ENCODE data around the gene C1orf210. TPM values are rescaled to one million over a fixed set of nuclear protein-coding genes. Genes with fewer than 3 reads are reported as not detected.

The C1orf210 gene
- total RNA-seq, 3 donors from 2014 or later (not counting 1 experiment from before 2014, with no cell fraction given) = not detected

DNA sequence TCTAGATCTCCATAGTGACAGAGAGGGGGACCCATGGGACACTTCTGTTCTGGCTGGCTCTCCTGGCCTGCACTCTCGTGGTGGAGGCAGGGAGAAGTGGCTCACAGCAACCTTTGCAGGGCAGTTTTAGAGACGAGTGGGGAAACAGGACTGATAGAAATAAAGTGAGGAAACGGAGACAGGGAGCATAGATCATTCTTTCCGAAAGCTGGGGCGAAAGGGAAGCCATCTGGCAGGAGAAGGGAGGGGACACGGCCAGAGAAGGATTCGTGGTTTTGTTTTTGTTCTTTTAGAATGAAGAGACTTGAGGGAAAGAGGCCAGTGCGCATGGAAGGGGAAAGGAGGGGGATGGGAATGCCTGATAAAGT, 18.9 kb upstream of the C1orf210 start:
- Histone ChIP-seq H3K27ac (ENCODE audit: low read length) (no peak overlapping the region), H3K4me3 (ENCODE audit: low read length) (no peak overlapping the region), H3K9me3 (ENCODE audit: control insufficient read depth, insufficient read depth, low read length) (no peaks in the 10 kb centered on the region), H3K4me1 (ENCODE audit: control insufficient read depth, insufficient read depth, low read length) (peaks cover 9% of the 10 kb centered on the region), H3K36me3 (ENCODE audit: control insufficient read depth, insufficient read depth, low read length) (peaks cover under 1% of the 10 kb centered on the region), H3K27me3 (ENCODE audit: control insufficient read depth, insufficient read depth, low read length) (no peaks in the 10 kb centered on the region)
- no peak overlapping the region for H3K27ac Mint-ChIP-seq
- H3K27me3 Mint-ChIP-seq (ENCODE audit: low read depth in 2 of 2) = no peaks in the 10 kb centered on the region
- ATAC-seq (no peak), DNase-seq (no peak)
- no peaks in the 10 kb centered on the region for H3K36me3 Mint-ChIP-seq
- TF ChIP-seq CTCF (IDR thresholded peaks at IDR 0.05) = no peak
- intact Hi-C loops (cut with micrococcal nuclease) = no loop called here
- peaks cover 6 to 17% of the 10 kb centered on the region in 2 donors for H3K4me1 Mint-ChIP-seq
- 45% methylated on average over 8 of the region's 8 CpGs for WGBS (ENCODE audit: insufficient coverage)
- no peak overlapping the region for H3K4me3 Mint-ChIP-seq
- H3K9me3 Mint-ChIP-seq = no peaks in the 10 kb centered on the region

GRCh38 chr1:43303471-43304313, 18.3 kb upstream of the C1orf210 start:
- Mint-ChIP-seq H3K27me3 (ENCODE audit: low read depth in 2 of 2) (no peaks in the 10 kb centered on the region), H3K27ac (no peak overlapping the region), H3K36me3 (no peaks in the 10 kb centered on the region), H3K4me3 (no peak overlapping the region), H3K4me1 (peaks cover 6 to 17% of the 10 kb centered on the region in 2 donors), H3K9me3 (no peaks in the 10 kb centered on the region)
- Histone ChIP-seq H3K4me1 (ENCODE audit: control insufficient read depth, insufficient read depth, low read length) (peaks cover 9% of the 10 kb centered on the region), H3K9me3 (ENCODE audit: control insufficient read depth, insufficient read depth, low read length) (no peaks in the 10 kb centered on the region), H3K36me3 (ENCODE audit: control insufficient read depth, insufficient read depth, low read length) (no peaks in the 10 kb centered on the region), H3K27ac (ENCODE audit: low read length) (no peak overlapping the region), H3K27me3 (ENCODE audit: control insufficient read depth, insufficient read depth, low read length) (no peaks in the 10 kb centered on the region), H3K4me3 (ENCODE audit: low read length) (no peak overlapping the region)
- DNase-seq = no peak
- intact Hi-C loops (cut with micrococcal nuclease) = no loop called here
- TF ChIP-seq CTCF (IDR thresholded peaks at IDR 0.05) = no peak
- ATAC-seq = no peak
- WGBS (ENCODE audit: insufficient coverage) = 79% methylated on average over 8 of the region's 8 CpGs

DNA sequence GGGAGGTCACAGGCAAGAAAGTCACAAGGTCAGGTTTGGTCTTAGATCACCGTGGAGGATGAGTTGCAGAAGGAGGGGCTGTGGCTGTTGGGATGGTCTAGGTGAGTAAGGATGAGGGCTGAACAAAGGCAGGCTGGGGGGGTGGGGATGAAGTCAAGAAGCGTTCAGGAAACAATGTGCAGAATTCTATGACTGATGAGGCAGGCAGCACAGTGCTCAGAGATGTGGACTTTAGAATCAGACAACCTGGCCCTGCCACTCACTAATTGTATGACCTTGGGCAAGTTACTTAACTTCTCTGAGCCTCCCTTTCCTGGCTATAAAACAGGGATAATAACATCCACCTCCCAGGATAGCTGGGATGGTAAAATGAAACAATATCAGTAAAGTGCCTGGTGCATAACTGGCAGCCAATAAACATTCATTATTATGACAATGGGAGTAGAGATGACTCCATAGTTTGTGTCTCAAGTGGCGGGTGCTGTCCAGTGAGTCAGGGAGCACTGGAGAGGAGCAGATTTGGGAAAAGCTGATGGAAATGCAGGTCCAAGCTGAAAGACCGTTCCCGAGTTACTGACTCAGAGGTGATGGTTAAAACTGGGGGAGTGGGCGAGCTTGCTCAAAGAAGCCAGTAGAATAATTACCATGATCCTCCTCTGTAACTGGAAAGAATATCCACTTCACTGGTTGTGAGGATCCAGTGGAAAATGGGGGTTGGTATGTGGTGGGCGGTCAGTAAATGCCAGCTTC, 17.5 kb upstream of the C1orf210 start:
- H3K4me1 Mint-ChIP-seq = peaks cover 6 to 17% of the 10 kb centered on the region in 2 donors
- Histone ChIP-seq H3K4me1 (ENCODE audit: control insufficient read depth, insufficient read depth, low read length) (peaks cover 9% of the 10 kb centered on the region), H3K9me3 (ENCODE audit: control insufficient read depth, insufficient read depth, low read length) (no peaks in the 10 kb centered on the region), H3K4me3 (ENCODE audit: low read length) (no peak overlapping the region), H3K27me3 (ENCODE audit: control insufficient read depth, insufficient read depth, low read length) (no peaks in the 10 kb centered on the region), H3K27ac (ENCODE audit: low read length) (no peak overlapping the region), H3K36me3 (ENCODE audit: control insufficient read depth, insufficient read depth, low read length) (no peaks in the 10 kb centered on the region)
- H3K27ac Mint-ChIP-seq = no peak overlapping the region
- TF ChIP-seq CTCF (IDR thresholded peaks at IDR 0.05) = no peak
- H3K27me3 Mint-ChIP-seq (ENCODE audit: low read depth in 2 of 2) = no peaks in the 10 kb centered on the region
- no peak for ATAC-seq
- intact Hi-C loops (cut with micrococcal nuclease) = no loop called here
- H3K36me3 Mint-ChIP-seq = no peaks in the 10 kb centered on the region
- H3K9me3 Mint-ChIP-seq = no peaks in the 10 kb centered on the region
- WGBS (ENCODE audit: insufficient coverage) = 80% methylated on average over 6 of the region's 7 CpGs
- H3K4me3 Mint-ChIP-seq = no peak overlapping the region
- no peak for DNase-seq

All from natural killer cell (primary cell).